Measurements from ENCODE around the gene ZNF768. TPM values are rescaled to one million over a fixed set of nuclear protein-coding genes. Genes with fewer than 3 reads are reported as not detected.

The ZNF768 gene
- total and polyA plus RNA-seq, 2 experiments from 2014 or later, result 8.3 to 43.0 TPM

Small RNA genes within 50 kb of the gene (microRNA-seq; reads per million reads assigned to microRNA genes)
- not detected for gene MIR4518

Small RNA genes within 50 kb of the gene (small RNA-seq; reads per million reads assigned to genes)
- gene MIR4518 (ENCODE audit: low replicate concordance) (not detected), gene RNU7-61P (ENCODE audit: low replicate concordance) (not detected)

Other genes starting within 250 kb of the ZNF768 start
- gene CD2BP2, start 171.3 kb downstream of the ZNF768 start, total RNA-seq (2014; rRNA removed; shearing (Covaris generic)), result 33.9 and 38.7 TPM in 2 replicates
- 21.0 and 23.1 TPM in 2 replicates for gene CD2BP2, start 171.3 kb downstream of the ZNF768 start, polyA plus RNA-seq (2016; fragmentation: Nextera tagmentation; extraction: Ambion mirVana)
- 19.6 and 30.8 TPM in 2 replicates for gene TBC1D10B, start 156.1 kb downstream of the ZNF768 start, total RNA-seq (2014; rRNA removed; shearing (Covaris generic))
- 13.3 TPM in 2 replicates for gene TBC1D10B, start 156.1 kb downstream of the ZNF768 start, polyA plus RNA-seq (2016; fragmentation: Nextera tagmentation; extraction: Ambion mirVana)
- gene MYL11, start 151.8 kb downstream of the ZNF768 start, total RNA-seq (2014; rRNA removed; shearing (Covaris generic)), result not detected in 2 replicates
- 3.5 and 7.3 TPM in 2 replicates for gene MYL11, start 151.8 kb downstream of the ZNF768 start, polyA plus RNA-seq (2016; fragmentation: Nextera tagmentation; extraction: Ambion mirVana)
- gene SEPTIN1, start 144.0 kb downstream of the ZNF768 start, total RNA-seq (2014; rRNA removed; shearing (Covaris generic)), result 0.21 and 0.35 TPM in 2 replicates
- 3.3 and 3.9 TPM in 2 replicates for gene SEPTIN1, start 144.0 kb downstream of the ZNF768 start, polyA plus RNA-seq (2016; fragmentation: Nextera tagmentation; extraction: Ambion mirVana)
- 37.9 and 44.3 TPM in 2 replicates for gene ZNF48, start 131.1 kb downstream of the ZNF768 start, total RNA-seq (2014; rRNA removed; shearing (Covaris generic))
- gene ZNF48, start 131.1 kb downstream of the ZNF768 start, polyA plus RNA-seq (2016; fragmentation: Nextera tagmentation; extraction: Ambion mirVana), result 4.8 and 6.2 TPM in 2 replicates
- 12.0 and 16.1 TPM in 2 replicates for gene ZNF771, start 119.0 kb downstream of the ZNF768 start, total RNA-seq (2014; rRNA removed; shearing (Covaris generic))
- gene ZNF771, start 119.0 kb downstream of the ZNF768 start, polyA plus RNA-seq (2016; fragmentation: Nextera tagmentation; extraction: Ambion mirVana), result 10.8 and 12.7 TPM in 2 replicates
- 46.1 and 54.1 TPM in 2 replicates for gene DCTPP1, start 96.5 kb downstream of the ZNF768 start, total RNA-seq (2014; rRNA removed; shearing (Covaris generic))
- 51.7 and 58.3 TPM in 2 replicates for gene DCTPP1, start 96.5 kb downstream of the ZNF768 start, polyA plus RNA-seq (2016; fragmentation: Nextera tagmentation; extraction: Ambion mirVana)
- gene SEPHS2, start 80.7 kb downstream of the ZNF768 start, total RNA-seq (2014; rRNA removed; shearing (Covaris generic)), result 35.2 and 43.0 TPM in 2 replicates
- 27.3 and 29.7 TPM in 2 replicates for gene SEPHS2, start 80.7 kb downstream of the ZNF768 start, polyA plus RNA-seq (2016; fragmentation: Nextera tagmentation; extraction: Ambion mirVana)
- 0.07 TPM in 1 of 2 replicates, not detected in the other for gene ITGAL, start 53.8 kb downstream of the ZNF768 start, total RNA-seq (2014; rRNA removed; shearing (Covaris generic))
- gene ITGAL, start 53.8 kb downstream of the ZNF768 start, polyA plus RNA-seq (2016; fragmentation: Nextera tagmentation; extraction: Ambion mirVana), result 0.05 and 0.43 TPM in 2 replicates
- gene ZNF747, start 8.3 kb upstream of the ZNF768 start, total RNA-seq (2014; rRNA removed; shearing (Covaris generic)), result 10.8 and 12.6 TPM in 2 replicates
- gene ZNF747, start 8.3 kb upstream of the ZNF768 start, polyA plus RNA-seq (2016; fragmentation: Nextera tagmentation; extraction: Ambion mirVana), result 3.0 and 4.2 TPM in 2 replicates
- gene ZNF764, start 31.8 kb upstream of the ZNF768 start, total RNA-seq (2014; rRNA removed; shearing (Covaris generic)), result 10.7 and 12.9 TPM in 2 replicates
- 5.6 and 6.0 TPM in 2 replicates for gene ZNF764, start 31.8 kb upstream of the ZNF768 start, polyA plus RNA-seq (2016; fragmentation: Nextera tagmentation; extraction: Ambion mirVana)
- 1.3 and 4.0 TPM in 2 replicates for gene ZNF688, start 45.1 kb upstream of the ZNF768 start, total RNA-seq (2014; rRNA removed; shearing (Covaris generic))
- gene ZNF688, start 45.1 kb upstream of the ZNF768 start, polyA plus RNA-seq (2016; fragmentation: Nextera tagmentation; extraction: Ambion mirVana), result 4.4 and 6.2 TPM in 2 replicates
- gene ZNF785, start 59.1 kb upstream of the ZNF768 start, total RNA-seq (2014; rRNA removed; shearing (Covaris generic)), result 7.1 and 7.5 TPM in 2 replicates
- 4.9 and 5.4 TPM in 2 replicates for gene ZNF785, start 59.1 kb upstream of the ZNF768 start, polyA plus RNA-seq (2016; fragmentation: Nextera tagmentation; extraction: Ambion mirVana)
- gene ZNF689, start 83.8 kb upstream of the ZNF768 start, total RNA-seq (2014; rRNA removed; shearing (Covaris generic)), result 13.4 and 16.7 TPM in 2 replicates
- 5.3 and 5.9 TPM in 2 replicates for gene ZNF689, start 83.8 kb upstream of the ZNF768 start, polyA plus RNA-seq (2016; fragmentation: Nextera tagmentation; extraction: Ambion mirVana)
- gene PRR14, start 124.4 kb upstream of the ZNF768 start, total RNA-seq (2014; rRNA removed; shearing (Covaris generic)), result 4.6 and 8.9 TPM in 2 replicates
- 12.7 and 13.0 TPM in 2 replicates for gene PRR14, start 124.4 kb upstream of the ZNF768 start, polyA plus RNA-seq (2016; fragmentation: Nextera tagmentation; extraction: Ambion mirVana)
- gene FBRS, start 131.9 kb upstream of the ZNF768 start, total RNA-seq (2014; rRNA removed; shearing (Covaris generic)), result 5.2 and 7.2 TPM in 2 replicates
- gene FBRS, start 131.9 kb upstream of the ZNF768 start, polyA plus RNA-seq (2016; fragmentation: Nextera tagmentation; extraction: Ambion mirVana), result 2.3 and 2.7 TPM in 2 replicates
- 38.4 and 44.3 TPM in 2 replicates for gene SRCAP, start 172.6 kb upstream of the ZNF768 start, total RNA-seq (2014; rRNA removed; shearing (Covaris generic))
- gene SRCAP, start 172.6 kb upstream of the ZNF768 start, polyA plus RNA-seq (2016; fragmentation: Nextera tagmentation; extraction: Ambion mirVana), result 14.1 and 15.3 TPM in 2 replicates
- 27.0 and 31.3 TPM in 2 replicates for gene PHKG2, start 221.9 kb upstream of the ZNF768 start, total RNA-seq (2014; rRNA removed; shearing (Covaris generic))
- gene PHKG2, start 221.9 kb upstream of the ZNF768 start, polyA plus RNA-seq (2016; fragmentation: Nextera tagmentation; extraction: Ambion mirVana), result 26.9 and 28.1 TPM in 2 replicates
- gene CFAP119, start 235.5 kb upstream of the ZNF768 start, total RNA-seq (2014; rRNA removed; shearing (Covaris generic)), result 2.2 and 2.7 TPM in 2 replicates
- gene CFAP119, start 235.5 kb upstream of the ZNF768 start, polyA plus RNA-seq (2016; fragmentation: Nextera tagmentation; extraction: Ambion mirVana), result 4.4 and 5.2 TPM in 2 replicates
- 78.5 and 80.2 TPM in 2 replicates for gene RNF40, start 235.8 kb upstream of the ZNF768 start, total RNA-seq (2014; rRNA removed; shearing (Covaris generic))
- 32.6 and 36.0 TPM in 2 replicates for gene RNF40, start 235.8 kb upstream of the ZNF768 start, polyA plus RNA-seq (2016; fragmentation: Nextera tagmentation; extraction: Ambion mirVana)

Data from GM23338 (cell line).